GM10248 (cell line): ENCODE results near the gene SARS2.

ENCODE experiments used
- CTCF ChIA-PET: fragments of 300-600 bp; sonication (Branson Sonifier 250); formaldehyde crosslinking; extraction: SDS; loops from one replicate; lab custom pipeline; 2021; ENCODE audit warnings: antibody characterized with exemption; lab: Yijun Ruan, JAX
- POLR2A ChIA-PET: fragments of 350-650 bp; sonication (Branson Sonifier 250); formaldehyde crosslinking; extraction: SDS; loops from one replicate; lab custom pipeline; 2020; ENCODE audit warnings: antibody characterized with exemption; lab: Yijun Ruan, JAX
- DNase-seq: peaks from one replicate; pipeline ENCODE4 v3.0.0; 2012; ENCODE audit errors: extremely low spot score
- TF ChIP-seq, protein P1 (sequence below): IDR thresholded peaks from 2 replicates; pipeline ENCODE4 v1.5.1; 2012; ENCODE audit warnings: mild to moderate bottlenecking, low read depth; ENCODE audit errors: extremely low read depth, missing control alignments, control extremely low read depth

The SARS2 gene

DNA sequence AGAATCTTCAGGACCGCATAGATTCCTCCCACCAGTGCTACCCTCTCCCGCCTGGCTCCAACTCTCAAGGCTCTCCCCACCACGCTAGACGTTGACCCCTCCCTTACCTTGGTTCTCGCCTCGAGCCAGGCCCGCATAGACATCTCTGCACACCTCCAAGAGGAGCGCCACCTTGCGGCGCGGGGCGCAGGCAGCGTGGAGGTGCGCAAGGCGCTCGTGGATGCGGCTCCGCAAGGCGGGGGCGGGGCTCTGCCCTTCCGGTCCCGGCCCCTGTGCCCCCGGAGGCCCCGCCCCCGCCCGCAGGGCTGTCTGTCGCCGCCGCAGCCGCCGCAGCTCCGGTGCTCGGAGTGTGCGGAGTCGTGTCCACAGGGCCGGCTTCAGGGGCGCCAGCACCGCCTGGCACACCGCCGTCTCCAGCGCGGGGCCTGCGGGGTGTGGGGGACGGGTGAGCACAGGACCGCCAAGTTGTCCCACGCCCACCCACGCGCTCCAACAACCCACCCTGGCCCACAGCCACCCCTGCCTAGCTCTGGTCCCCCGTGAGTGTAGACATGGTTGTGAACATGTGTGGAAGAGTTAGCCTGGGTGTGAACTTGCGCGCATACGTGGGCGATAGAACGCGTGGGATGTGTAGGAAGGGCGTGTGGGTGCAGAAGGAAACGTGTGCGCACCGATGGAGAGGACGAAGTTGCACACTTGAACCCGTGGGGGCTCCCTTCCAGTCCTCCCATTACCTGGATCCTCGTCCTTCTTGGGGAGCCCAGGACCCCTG lies 60.5 kb downstream of the SARS2 start:
- TF ChIP-seq, protein P1, sequence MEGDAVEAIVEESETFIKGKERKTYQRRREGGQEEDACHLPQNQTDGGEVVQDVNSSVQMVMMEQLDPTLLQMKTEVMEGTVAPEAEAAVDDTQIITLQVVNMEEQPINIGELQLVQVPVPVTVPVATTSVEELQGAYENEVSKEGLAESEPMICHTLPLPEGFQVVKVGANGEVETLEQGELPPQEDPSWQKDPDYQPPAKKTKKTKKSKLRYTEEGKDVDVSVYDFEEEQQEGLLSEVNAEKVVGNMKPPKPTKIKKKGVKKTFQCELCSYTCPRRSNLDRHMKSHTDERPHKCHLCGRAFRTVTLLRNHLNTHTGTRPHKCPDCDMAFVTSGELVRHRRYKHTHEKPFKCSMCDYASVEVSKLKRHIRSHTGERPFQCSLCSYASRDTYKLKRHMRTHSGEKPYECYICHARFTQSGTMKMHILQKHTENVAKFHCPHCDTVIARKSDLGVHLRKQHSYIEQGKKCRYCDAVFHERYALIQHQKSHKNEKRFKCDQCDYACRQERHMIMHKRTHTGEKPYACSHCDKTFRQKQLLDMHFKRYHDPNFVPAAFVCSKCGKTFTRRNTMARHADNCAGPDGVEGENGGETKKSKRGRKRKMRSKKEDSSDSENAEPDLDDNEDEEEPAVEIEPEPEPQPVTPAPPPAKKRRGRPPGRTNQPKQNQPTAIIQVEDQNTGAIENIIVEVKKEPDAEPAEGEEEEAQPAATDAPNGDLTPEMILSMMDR: peak; percentile 99
- ChIA-PET POLR2A (interaction anchor here (0.6 to 1.0 kb wide), 2 partner anchors 38 to 141 kb away, joined by 3 to 4 read pairs; no protein-coding TSS in a partner anchor), CTCF (interaction anchor here (0.8 to 4.1 kb wide), 21 partner anchors 9 to 467 kb away, joined by 3 to 34 read pairs (median 6); partner anchors contain the start of genes ECH1, FAM98C, MRPS12 and NFKBIB)
- peak; percentile 92 for DNase-seq

GRCh38 chr19:38869160-38869835 lies 61.3 kb downstream of the SARS2 start:
- ChIA-PET CTCF (interaction anchor here (0.8 to 2.7 kb wide), 24 partner anchors 9 to 466 kb away, joined by 3 to 34 read pairs (median 5); partner anchors contain the start of genes ECH1, FAM98C, HNRNPL and MRPS12), POLR2A (interaction anchor here (0.7 to 1.0 kb wide), 2 partner anchors 20 to 37 kb away, joined by 3 to 5 read pairs; no protein-coding TSS in a partner anchor)
- no peak for DNase-seq
- TF ChIP-seq, protein P1: no peak

DNA sequence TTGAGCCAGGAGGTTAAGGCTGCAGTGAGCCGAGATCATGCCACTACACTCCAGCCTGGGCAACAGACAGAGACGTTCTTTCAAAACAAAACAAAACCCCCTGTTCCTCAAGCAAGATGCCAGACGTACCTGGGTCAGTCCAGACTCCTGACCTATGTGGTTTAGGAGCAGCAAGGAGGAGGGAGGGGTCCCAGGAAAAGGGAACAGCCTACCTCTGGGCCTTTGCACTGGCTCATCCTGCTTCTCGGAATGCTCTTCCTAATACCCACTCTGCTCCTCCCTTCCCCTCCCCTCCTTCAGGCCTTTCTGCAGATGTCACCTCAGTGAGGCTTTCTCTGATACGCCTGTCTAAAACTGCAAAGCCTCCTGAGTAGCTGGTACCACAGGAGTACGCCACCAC lies 62.0 kb downstream of the SARS2 start:
- ChIA-PET CTCF (interaction anchor here (0.8 to 2.7 kb wide), 19 partner anchors 8 to 466 kb away, joined by 3 to 34 read pairs (median 5); partner anchors contain the start of genes ECH1, FAM98C, HNRNPL and MRPS12), POLR2A (interaction anchor here (0.7 kb wide), 1 partner anchor 20 kb away, joined by 5 read pairs; no protein-coding TSS in a partner anchor)
- TF ChIP-seq, protein P1: no peak
- DNase-seq: no peak

- TF ChIP-seq, protein P1: no peak
- no peak for DNase-seq
- ChIA-PET POLR2A (no interaction called here), CTCF (interaction anchor here (0.7 to 2.3 kb wide), 8 partner anchors 9 to 98 kb away, joined by 3 to 10 read pairs (median 4); partner anchors contain the start of genes NFKBIB, RINL, SARS2 and SIRT2)
Observed at GRCh38 chr19:38867171-38867780, 63.3 kb downstream of the SARS2 start.
